CD4-positive, alpha-beta memory T cell (primary cell): ENCODE measurements around the gene ACP7. TPM values are rescaled to one million over a fixed set of nuclear protein-coding genes. Genes with fewer than 3 reads are reported as not detected.

ENCODE experiments used
- CTCF ChIA-PET: fragments of 350-600 bp; sonication (Branson Sonifier 250); formaldehyde crosslinking; loops from one replicate; lab custom pipeline; 2021; ENCODE audit warnings: inconsistent platforms; ENCODE audit not compliant: partially characterized antibody; lab: Charles Lee
- POLR2A ChIA-PET: fragments of 350-600 bp; sonication (Branson Sonifier 250); formaldehyde crosslinking; loops from one replicate; lab custom pipeline; 2021; ENCODE audit not compliant: partially characterized antibody; lab: Charles Lee
- DNase-seq, 5 donors: peaks; one replicate each; pipeline versions ENCODE4 v3.0.0 to v3.0.0-alpha.2; 2020 to 2022; ENCODE audit warnings: mixed read lengths in 1 of 5
- H3K27ac ChIP-seq: one replicate; pipeline ENCODE4 v1.7.0; 2013; ENCODE audit warnings: low read depth, low read length
- H3K27me3 ChIP-seq: 2 replicates; pipeline ENCODE4 v1.7.0; 2013; ENCODE audit warnings: mild to moderate bottlenecking, low read length, moderate library complexity; ENCODE audit not compliant: insufficient read depth
- H3K36me3 ChIP-seq: 2 replicates; pipeline ENCODE4 v1.7.0; 2013; ENCODE audit warnings: mild to moderate bottlenecking, low read length, moderate library complexity; ENCODE audit not compliant: insufficient read depth
- H3K4me1 ChIP-seq: 2 replicates; pipeline ENCODE4 v1.7.0; 2013; ENCODE audit warnings: mild to moderate bottlenecking, low read length, moderate library complexity; ENCODE audit not compliant: insufficient read depth
- H3K4me3 ChIP-seq, 2 donors: one replicate each; pipeline ENCODE4 v1.7.0; 2013; ENCODE audit warnings: low read length in 2 of 2, mild to moderate bottlenecking in 1 of 2
- H3K9me3 ChIP-seq, 2 donors: one replicate each; pipeline ENCODE4 v1.7.0; 2013; ENCODE audit warnings: low read length in 2 of 2, control low read depth in 1 of 2; ENCODE audit not compliant: control insufficient read depth in 1 of 2
- H3K27ac Mint-ChIP-seq, 7 donors: one replicate each; pipeline ENCODE4 v1.8.0; 2020 to 2021; ENCODE audit warnings: mixed read lengths in 7 of 7, mild to moderate bottlenecking in 6 of 7, inconsistent platforms in 3 of 7, moderate library complexity in 3 of 7
- H3K27me3 Mint-ChIP-seq, 2 donors: one replicate each; pipeline ENCODE4 v1.8.0; 2020 to 2021; ENCODE audit warnings: mixed read lengths in 2 of 2
- H3K36me3 Mint-ChIP-seq, 2 donors: one replicate each; pipeline ENCODE4 v1.8.0; 2020 to 2021; ENCODE audit warnings: mixed read lengths in 2 of 2, inconsistent platforms in 1 of 2, mild to moderate bottlenecking in 1 of 2
- H3K4me1 Mint-ChIP-seq, 4 donors: one replicate each; pipeline ENCODE4 v1.8.0; 2020 to 2021; ENCODE audit warnings: mixed read lengths in 4 of 4, mild to moderate bottlenecking in 1 of 4
- H3K4me3 Mint-ChIP-seq, 8 donors: one replicate each; pipeline ENCODE4 v1.8.0; 2020 to 2021; ENCODE audit warnings: mixed read lengths in 8 of 8, mild to moderate bottlenecking in 7 of 8, moderate library complexity in 6 of 8, inconsistent platforms in 3 of 8
- H3K9me3 Mint-ChIP-seq, 8 donors: one replicate each; pipeline ENCODE4 v1.8.0; 2020 to 2021; ENCODE audit warnings: mixed read lengths in 8 of 8, mild to moderate bottlenecking in 5 of 8, inconsistent platforms in 3 of 8, moderate library complexity in 1 of 8
- intact Hi-C: fragments of 100-400 bp; cut with micrococcal nuclease; formaldehyde crosslinking; loops from one replicate; pipeline ENCODE4 v1.15.1; 2023
- polyA plus RNA-seq, 2 donors: library from polyadenylated mRNA; unstranded; fragments of 300-500 nt; fragmentation: Illumina TruSeq; gene quantifications; one replicate each; pipeline ENCODE4 v1.2.3, GENCODE V29; 2021
- total RNA-seq, 2 experiments: library from RNA; stranded (reverse); gene quantifications; one replicate each; pipeline ENCODE4 v1.2.3, GENCODE V29; 2021

The ACP7 gene
- total and polyA plus RNA-seq, 4 experiments from 2014 or later = 0.14 TPM; not detected in 3

DNA sequence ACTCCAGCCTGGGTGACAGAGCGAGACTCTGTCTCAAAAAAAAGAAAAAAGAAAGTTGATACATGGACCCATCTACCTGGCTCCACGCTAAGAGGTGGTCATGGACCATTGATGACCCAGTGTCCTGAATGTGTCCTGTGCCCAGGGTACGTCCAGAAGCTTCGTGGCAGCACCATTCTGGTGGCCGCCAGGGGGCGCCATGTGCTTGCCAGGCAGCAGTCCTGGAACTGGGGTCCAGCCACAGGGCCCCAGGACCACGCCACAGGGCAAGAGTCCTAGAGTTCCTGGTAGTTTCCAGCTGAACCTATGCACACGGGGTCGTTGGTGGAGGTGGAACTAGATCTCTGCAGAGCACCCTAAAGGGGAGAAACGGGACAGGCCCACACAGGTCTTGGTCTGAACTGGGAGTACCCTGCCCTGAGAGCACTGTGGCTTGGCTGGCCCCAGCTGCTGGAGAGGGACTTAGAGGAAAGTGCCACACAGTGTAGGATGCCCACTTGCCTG lies 31.9 kb upstream of the ACP7 start:
- no peaks in the 10 kb centered on the region for H3K36me3 Mint-ChIP-seq
- intact Hi-C loops = loop anchor here (1.0 to 5.0 kb wide), 4 partner anchors 21 to 275 kb away; no protein-coding TSS in a partner anchor
- no peak overlapping the region for H3K4me3 ChIP-seq

DNA sequence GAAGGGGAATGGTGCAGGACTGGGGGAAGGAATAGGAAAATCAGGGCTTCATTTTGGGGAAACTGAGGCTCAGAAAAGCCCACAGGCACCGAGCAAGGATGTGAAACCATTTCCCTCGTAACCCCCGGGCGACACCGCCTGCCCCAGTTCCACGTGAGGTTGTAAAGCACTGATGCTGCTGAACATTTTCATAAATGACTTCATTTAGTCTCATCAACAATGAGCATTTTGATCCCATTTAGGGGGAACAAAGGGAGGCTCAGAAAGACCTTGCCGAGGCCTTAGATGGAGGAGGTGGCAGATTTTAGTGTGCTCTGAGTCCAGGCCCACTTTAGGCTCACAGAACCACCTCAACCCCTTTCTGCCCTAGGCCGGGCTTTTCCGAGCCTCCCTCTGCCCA lies 31.3 kb upstream of the ACP7 start:
- Histone ChIP-seq H3K4me1 (no peaks in the 10 kb centered on the region), H3K27ac (no peak overlapping the region), H3K9me3 (no peaks in the 10 kb centered on the region), H3K4me3 (no peak overlapping the region), H3K36me3 (no peaks in the 10 kb centered on the region), H3K27me3 (no peaks in the 10 kb centered on the region)
- intact Hi-C loops = loop anchor here (1.0 to 5.0 kb wide), 4 partner anchors 20 to 274 kb away; no protein-coding TSS in a partner anchor
- Mint-ChIP-seq H3K27ac (no peak overlapping the region), H3K9me3 (no peaks in the 10 kb centered on the region), H3K27me3 (peaks cover 0 to 2% of the 10 kb centered on the region in 2 donors), H3K4me3 (no peak overlapping the region), H3K36me3 (no peaks in the 10 kb centered on the region), H3K4me1 (peaks cover 0 to 3% (median 0%) of the 10 kb centered on the region in 4 donors)
- ChIA-PET POLR2A (interaction anchor here (1.8 kb wide), 1 partner anchor 21 kb away, joined by 7 read pairs; no protein-coding TSS in a partner anchor), CTCF (interaction anchor here (0.6 to 2.3 kb wide), 10 partner anchors 9 to 275 kb away, joined by 3 to 18 read pairs (median 5); no protein-coding TSS in a partner anchor)
- DNase-seq = no peak

More for the DNA sequence above, 31.9 kb upstream of the ACP7 start:
- H3K27me3 ChIP-seq = no peaks in the 10 kb centered on the region
- peak; percentile 58 to 68 (median 62) for DNase-seq
- no peak overlapping the region for H3K27ac ChIP-seq
- Mint-ChIP-seq H3K4me3 (no peak overlapping the region), H3K27ac (peak overlapping the region in 3 of 7 donors; percentile 29 to 85 (median 77)), H3K27me3 (peaks cover 0 to 2% of the 10 kb centered on the region in 2 donors), H3K4me1 (peaks cover 0 to 3% (median 0%) of the 10 kb centered on the region in 4 donors), H3K9me3 (no peaks in the 10 kb centered on the region)
- ChIA-PET POLR2A (interaction anchor here (1.8 kb wide), 1 partner anchor 21 kb away, joined by 7 read pairs; no protein-coding TSS in a partner anchor), CTCF (interaction anchor here (0.6 to 2.3 kb wide), 15 partner anchors 9 to 276 kb away, joined by 3 to 18 read pairs (median 5); no protein-coding TSS in a partner anchor)
- no peaks in the 10 kb centered on the region for H3K4me1 ChIP-seq
- no peaks in the 10 kb centered on the region for H3K36me3 ChIP-seq
- H3K9me3 ChIP-seq = no peaks in the 10 kb centered on the region

DNA sequence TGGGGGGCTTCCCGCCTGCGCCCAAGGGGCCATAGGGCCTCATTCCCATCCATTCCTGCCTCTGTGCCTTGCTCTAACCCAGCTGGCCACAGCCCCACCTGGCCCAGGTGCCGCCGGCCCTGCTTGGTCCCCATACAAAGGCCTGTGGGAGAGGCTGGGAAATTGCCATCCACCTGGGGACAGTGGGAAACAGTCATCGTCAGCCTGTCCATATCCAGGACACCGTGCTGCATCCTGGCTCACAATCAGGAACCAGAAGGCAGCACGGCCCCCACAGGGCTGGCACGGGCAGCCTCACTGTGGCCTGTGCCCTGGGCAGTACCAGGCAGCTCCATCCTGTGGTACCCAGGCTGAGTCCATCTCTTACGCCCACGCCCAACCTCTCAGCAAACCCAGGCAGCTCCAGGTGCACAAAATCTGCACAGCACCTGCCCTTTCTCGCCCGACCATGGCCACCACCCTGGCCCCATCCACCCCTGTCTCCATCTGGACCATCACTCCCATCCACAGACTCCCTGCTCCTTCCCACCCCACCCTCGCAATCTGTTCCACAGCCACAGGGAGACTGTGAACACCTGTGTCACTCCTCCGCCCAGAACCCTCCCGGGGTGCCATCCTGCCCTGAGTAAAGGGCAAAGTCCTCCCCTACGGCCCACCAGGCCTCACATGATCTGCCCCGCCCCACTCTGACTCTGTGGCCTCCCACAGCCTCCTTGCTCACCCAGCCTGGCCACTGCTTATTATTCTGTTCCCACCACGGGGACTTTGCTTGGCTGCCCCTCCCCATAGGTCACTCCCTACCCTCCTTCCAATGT lies 30.7 kb upstream of the ACP7 start:
- intact Hi-C loops = loop anchor here (5.0 kb wide), 1 partner anchor 274 kb away; no protein-coding TSS in a partner anchor
- ChIA-PET POLR2A (no interaction called here), CTCF (interaction anchor here (1.0 to 2.1 kb wide), 3 partner anchors 19 to 68 kb away, joined by 3 to 6 read pairs (median 3); no protein-coding TSS in a partner anchor)
- no peak for DNase-seq
- Histone ChIP-seq H3K4me1 (no peaks in the 10 kb centered on the region), H3K27ac (no peak overlapping the region), H3K4me3 (no peak overlapping the region), H3K9me3 (no peaks in the 10 kb centered on the region), H3K27me3 (no peaks in the 10 kb centered on the region), H3K36me3 (no peaks in the 10 kb centered on the region)
- no peaks in the 10 kb centered on the region for H3K9me3 Mint-ChIP-seq
- H3K27me3 Mint-ChIP-seq = peaks cover 0 to 2% of the 10 kb centered on the region in 2 donors
- H3K27ac Mint-ChIP-seq = peak overlapping the region in 2 of 7 donors; percentile 22 to 52
- H3K4me1 Mint-ChIP-seq = peaks cover 0 to 3% (median 0%) of the 10 kb centered on the region in 4 donors
- H3K4me3 Mint-ChIP-seq = no peak overlapping the region
- no peaks in the 10 kb centered on the region for H3K36me3 Mint-ChIP-seq

DNA sequence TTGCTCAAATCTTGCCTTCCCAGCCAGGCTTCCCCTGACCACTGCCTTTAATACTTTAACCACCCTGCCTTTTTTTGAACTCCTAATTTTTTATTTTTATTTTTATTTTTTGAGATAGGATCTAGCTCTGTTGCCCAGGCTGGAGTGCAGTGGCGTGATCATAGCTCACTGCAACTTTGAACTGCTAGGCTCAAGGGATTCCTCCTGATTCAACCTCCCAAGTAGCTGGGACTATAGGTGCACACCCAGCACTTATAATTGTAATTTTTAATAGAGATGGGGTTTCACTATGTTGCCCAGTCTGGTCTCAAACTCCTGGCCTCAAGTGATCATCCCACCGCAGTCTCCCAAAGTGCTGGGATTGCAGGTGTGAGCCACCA lies 30.1 kb upstream of the ACP7 start:
- no peak overlapping the region for H3K4me3 ChIP-seq
- H3K36me3 ChIP-seq = no peaks in the 10 kb centered on the region
- ChIA-PET CTCF (interaction anchor here (1.0 to 2.1 kb wide), 3 partner anchors 18 to 68 kb away, joined by 3 to 6 read pairs (median 3); no protein-coding TSS in a partner anchor), POLR2A (no interaction called here)
- Mint-ChIP-seq H3K4me3 (no peak overlapping the region), H3K27ac (peak overlapping the region in 2 of 7 donors; percentile 22 to 52), H3K27me3 (peaks cover 0 to 2% of the 10 kb centered on the region in 2 donors), H3K36me3 (no peaks in the 10 kb centered on the region), H3K9me3 (no peaks in the 10 kb centered on the region), H3K4me1 (peaks cover 0 to 3% (median 0%) of the 10 kb centered on the region in 4 donors)
- no peak overlapping the region for H3K27ac ChIP-seq
- H3K9me3 ChIP-seq = no peaks in the 10 kb centered on the region
- no peaks in the 10 kb centered on the region for H3K27me3 ChIP-seq
- no peak for DNase-seq
- H3K4me1 ChIP-seq = no peaks in the 10 kb centered on the region
- intact Hi-C loops = loop anchor here (5.0 kb wide), 1 partner anchor 273 kb away; no protein-coding TSS in a partner anchor

DNA sequence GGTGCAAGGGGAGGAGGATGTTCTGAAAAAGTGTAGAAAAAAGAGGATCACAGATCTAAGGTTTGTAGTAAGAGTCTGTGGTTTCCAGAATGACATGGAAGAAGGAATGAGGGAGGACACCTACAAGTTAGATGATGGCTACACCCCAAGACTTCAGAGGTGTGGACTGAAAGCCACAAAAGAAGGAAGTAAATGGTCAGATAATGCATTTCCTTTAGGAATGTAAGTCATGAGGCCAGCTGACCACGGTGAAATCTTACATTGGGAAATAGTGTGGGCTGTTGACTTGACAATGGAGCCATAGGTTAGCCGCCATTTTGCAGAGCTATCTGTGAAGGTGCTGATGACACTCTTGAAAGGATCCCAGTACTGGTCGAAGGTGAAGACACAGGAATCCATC lies 26.6 kb upstream of the ACP7 start:
- Histone ChIP-seq H3K4me3 (no peak overlapping the region), H3K27ac (no peak overlapping the region), H3K36me3 (no peaks in the 10 kb centered on the region), H3K27me3 (no peaks in the 10 kb centered on the region), H3K4me1 (no peaks in the 10 kb centered on the region), H3K9me3 (no peaks in the 10 kb centered on the region)
- Mint-ChIP-seq H3K9me3 (peaks cover 0 to 3% (median 0%) of the 10 kb centered on the region in 8 donors), H3K27me3 (peaks cover 0 to 2% of the 10 kb centered on the region in 2 donors), H3K4me1 (peaks cover 6 to 11% (median 8%) of the 10 kb centered on the region in 4 donors), H3K36me3 (no peaks in the 10 kb centered on the region), H3K4me3 (no peak overlapping the region), H3K27ac (peak overlapping the region in 1 of 7 donors; percentile 70)
- intact Hi-C loops = no loop called here
- ChIA-PET CTCF (no interaction called here), POLR2A (no interaction called here)
- DNase-seq = no peak

DNA sequence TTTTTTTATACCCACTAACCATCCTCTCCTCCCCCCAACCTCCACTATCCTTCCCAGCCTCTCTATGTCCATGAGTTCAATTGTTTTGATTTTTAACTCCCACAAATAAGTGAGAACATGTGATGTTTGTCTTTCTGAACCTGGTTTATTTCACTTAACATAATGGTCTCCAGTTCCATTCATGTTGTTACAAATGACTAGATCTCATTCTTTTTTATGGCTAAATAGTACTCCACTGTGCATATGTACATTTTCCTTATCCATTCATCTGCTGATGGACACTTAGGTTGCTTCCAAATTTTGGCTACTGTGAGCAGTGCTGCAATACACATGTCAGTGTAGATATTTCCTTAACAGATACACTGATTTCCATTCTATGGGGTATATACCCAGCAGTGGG lies 24.9 kb upstream of the ACP7 start:
- Mint-ChIP-seq H3K27me3 (peaks cover 0 to 2% of the 10 kb centered on the region in 2 donors), H3K27ac (no peak overlapping the region), H3K9me3 (peaks cover 0 to 3% (median 0%) of the 10 kb centered on the region in 8 donors), H3K4me3 (no peak overlapping the region), H3K36me3 (no peaks in the 10 kb centered on the region), H3K4me1 (peaks cover 6 to 11% (median 8%) of the 10 kb centered on the region in 4 donors)
- POLR2A ChIA-PET = no interaction called here
- Histone ChIP-seq H3K27me3 (no peaks in the 10 kb centered on the region), H3K4me1 (no peaks in the 10 kb centered on the region), H3K27ac (no peak overlapping the region), H3K36me3 (no peaks in the 10 kb centered on the region), H3K4me3 (no peak overlapping the region), H3K9me3 (no peaks in the 10 kb centered on the region)
- CTCF ChIA-PET = no interaction called here
- DNase-seq = no peak
- intact Hi-C loops = no loop called here

DNA sequence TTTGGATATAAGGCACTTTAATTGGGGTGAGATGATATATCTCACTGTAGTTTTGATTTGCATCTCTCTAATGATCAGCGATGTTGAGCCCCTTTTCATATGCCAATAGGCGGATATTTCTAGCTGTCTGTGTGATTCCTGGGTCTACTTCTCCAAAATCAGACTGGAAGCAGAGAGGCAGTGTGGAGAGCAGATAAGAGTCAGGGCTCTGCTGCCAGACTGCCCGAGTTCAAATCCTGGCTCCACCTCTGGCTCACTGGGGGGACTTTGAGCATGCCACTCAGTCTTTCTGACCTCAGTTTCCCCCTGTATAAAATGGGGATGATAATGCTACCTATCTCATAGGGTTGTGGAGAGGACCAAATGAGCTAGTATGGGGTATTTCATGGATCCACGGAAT lies 24.0 kb upstream of the ACP7 start:
- intact Hi-C loops = no loop called here
- H3K9me3 ChIP-seq = no peaks in the 10 kb centered on the region
- ChIA-PET POLR2A (interaction anchor here (1.2 kb wide), 1 partner anchor 13 kb away, joined by 3 read pairs; no protein-coding TSS in a partner anchor), CTCF (no interaction called here)
- DNase-seq = no peak
- H3K27me3 Mint-ChIP-seq = no peaks in the 10 kb centered on the region
- no peak overlapping the region for H3K4me3 ChIP-seq
- H3K27ac ChIP-seq = no peak overlapping the region
- H3K4me1 Mint-ChIP-seq = peaks cover 4 to 11% (median 8%) of the 10 kb centered on the region in 4 donors
- no peaks in the 10 kb centered on the region for H3K4me1 ChIP-seq
- H3K36me3 ChIP-seq = no peaks in the 10 kb centered on the region
- no peak overlapping the region for H3K27ac Mint-ChIP-seq
- no peaks in the 10 kb centered on the region for H3K27me3 ChIP-seq
- peaks cover 0 to 3% (median 0%) of the 10 kb centered on the region in 8 donors for H3K9me3 Mint-ChIP-seq
- no peaks in the 10 kb centered on the region for H3K36me3 Mint-ChIP-seq
- H3K4me3 Mint-ChIP-seq = no peak overlapping the region
